KMS-11 (cell line): ENCODE results near the gene MAPK1.

Experiments
- H2AFZ ChIP-seq: fragments of 200-600 bp; sonication (generic); 2 replicates; pipeline ENCODE4 v1.6.1; 2016; ENCODE audit warnings: antibody characterized with exemption, mixed run types, low read depth
- H3K27ac ChIP-seq: fragments of 200-600 bp; sonication (generic); 2 replicates; pipeline ENCODE4 v1.6.1; 2016; ENCODE audit warnings: mild to moderate bottlenecking, mixed run types
- H3K27me3 ChIP-seq: fragments of 200-600 bp; sonication (generic); 2 replicates; pipeline ENCODE4 v1.6.1; 2017; ENCODE audit warnings: mild to moderate bottlenecking, low read depth, mixed run types, moderate library complexity; ENCODE audit not compliant: insufficient read depth
- H3K36me3 ChIP-seq: fragments of 200-600 bp; sonication (generic); 2 replicates; pipeline ENCODE4 v1.6.1; 2017; ENCODE audit warnings: mild to moderate bottlenecking, mixed run types; ENCODE audit not compliant: insufficient read depth
- H3K4me1 ChIP-seq: fragments of 200-600 bp; sonication (generic); 2 replicates; pipeline ENCODE4 v1.6.1; 2016; ENCODE audit warnings: mild to moderate bottlenecking, low read depth, mixed run types; ENCODE audit not compliant: poor library complexity, severe bottlenecking
- H3K4me2 ChIP-seq: fragments of 200-600 bp; sonication (generic); 2 replicates; pipeline ENCODE4 v1.7.0; 2016; ENCODE audit warnings: mild to moderate bottlenecking, mixed run types
- H3K4me3 ChIP-seq: fragments of 200-600 bp; sonication (generic); IDR thresholded peaks from 2 replicates; pipeline ENCODE4 v1.6.1; 2017; ENCODE audit warnings: low read depth, low read length, mixed read lengths; ENCODE audit not compliant: insufficient read depth
- H3K79me2 ChIP-seq: fragments of 200-600 bp; sonication (generic); 2 replicates; pipeline ENCODE4 v1.6.1; 2016; ENCODE audit warnings: low read depth, mixed run types; ENCODE audit not compliant: insufficient read depth
- H3K9ac ChIP-seq: fragments of 200-600 bp; sonication (generic); 2 replicates; pipeline ENCODE4 v1.6.1; 2016; ENCODE audit warnings: mild to moderate bottlenecking, mixed run types
- H4K20me1 ChIP-seq: fragments of 200-600 bp; sonication (generic); 2 replicates; pipeline ENCODE4 v1.6.1; 2016; ENCODE audit warnings: mild to moderate bottlenecking, mixed run types; ENCODE audit not compliant: insufficient read depth
- TF ChIP-seq, protein P1 (sequence below): fragments of 200-600 bp; sonication (generic); conservative IDR thresholded peaks from 2 replicates; pipeline ENCODE4 v1.6.1; 2017; ENCODE audit warnings: low read depth, mild to moderate bottlenecking, antibody characterized with exemption, low read length, moderate library complexity, mixed read lengths

MAPK1 gene

DNA sequence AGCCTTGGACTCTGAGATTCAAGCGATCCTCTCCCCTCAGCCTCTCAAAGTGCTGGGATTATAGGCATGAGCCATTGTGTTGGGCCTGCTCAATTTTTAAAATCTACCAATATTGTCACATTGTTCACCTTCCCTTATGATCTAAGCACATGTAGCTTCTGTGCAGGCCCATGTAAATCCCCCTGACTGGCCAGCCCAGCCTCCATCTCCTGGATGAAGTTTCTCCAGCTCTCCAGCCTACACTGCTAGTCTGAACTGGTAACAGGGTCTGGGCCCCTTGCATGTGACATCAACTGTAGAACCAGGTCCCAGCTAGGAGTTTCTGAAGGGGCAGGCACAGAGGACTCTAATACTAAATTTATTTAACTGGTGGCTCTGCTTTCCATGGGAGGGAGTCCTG, 99.0 kb downstream of the MAPK1 start:
- Histone ChIP-seq H3K4me3 (no peak overlapping the region), H3K4me1 (peaks cover 23% of the 10 kb centered on the region), H3K79me2 (no peaks in the 10 kb centered on the region), H4K20me1 (no peaks in the 10 kb centered on the region; the same call in 1 of the 2 replicates), H3K36me3 (no peaks in the 10 kb centered on the region; the same call in 1 of the 2 replicates), H3K4me2 (no peak overlapping the region), H3K27me3 (no peaks in the 10 kb centered on the region), H3K9ac (no peak overlapping the region), H3K27ac (no peak overlapping the region), H2AFZ (no peak overlapping the region)
- TF ChIP-seq, protein P1, sequence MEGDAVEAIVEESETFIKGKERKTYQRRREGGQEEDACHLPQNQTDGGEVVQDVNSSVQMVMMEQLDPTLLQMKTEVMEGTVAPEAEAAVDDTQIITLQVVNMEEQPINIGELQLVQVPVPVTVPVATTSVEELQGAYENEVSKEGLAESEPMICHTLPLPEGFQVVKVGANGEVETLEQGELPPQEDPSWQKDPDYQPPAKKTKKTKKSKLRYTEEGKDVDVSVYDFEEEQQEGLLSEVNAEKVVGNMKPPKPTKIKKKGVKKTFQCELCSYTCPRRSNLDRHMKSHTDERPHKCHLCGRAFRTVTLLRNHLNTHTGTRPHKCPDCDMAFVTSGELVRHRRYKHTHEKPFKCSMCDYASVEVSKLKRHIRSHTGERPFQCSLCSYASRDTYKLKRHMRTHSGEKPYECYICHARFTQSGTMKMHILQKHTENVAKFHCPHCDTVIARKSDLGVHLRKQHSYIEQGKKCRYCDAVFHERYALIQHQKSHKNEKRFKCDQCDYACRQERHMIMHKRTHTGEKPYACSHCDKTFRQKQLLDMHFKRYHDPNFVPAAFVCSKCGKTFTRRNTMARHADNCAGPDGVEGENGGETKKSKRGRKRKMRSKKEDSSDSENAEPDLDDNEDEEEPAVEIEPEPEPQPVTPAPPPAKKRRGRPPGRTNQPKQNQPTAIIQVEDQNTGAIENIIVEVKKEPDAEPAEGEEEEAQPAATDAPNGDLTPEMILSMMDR: no peak

DNA sequence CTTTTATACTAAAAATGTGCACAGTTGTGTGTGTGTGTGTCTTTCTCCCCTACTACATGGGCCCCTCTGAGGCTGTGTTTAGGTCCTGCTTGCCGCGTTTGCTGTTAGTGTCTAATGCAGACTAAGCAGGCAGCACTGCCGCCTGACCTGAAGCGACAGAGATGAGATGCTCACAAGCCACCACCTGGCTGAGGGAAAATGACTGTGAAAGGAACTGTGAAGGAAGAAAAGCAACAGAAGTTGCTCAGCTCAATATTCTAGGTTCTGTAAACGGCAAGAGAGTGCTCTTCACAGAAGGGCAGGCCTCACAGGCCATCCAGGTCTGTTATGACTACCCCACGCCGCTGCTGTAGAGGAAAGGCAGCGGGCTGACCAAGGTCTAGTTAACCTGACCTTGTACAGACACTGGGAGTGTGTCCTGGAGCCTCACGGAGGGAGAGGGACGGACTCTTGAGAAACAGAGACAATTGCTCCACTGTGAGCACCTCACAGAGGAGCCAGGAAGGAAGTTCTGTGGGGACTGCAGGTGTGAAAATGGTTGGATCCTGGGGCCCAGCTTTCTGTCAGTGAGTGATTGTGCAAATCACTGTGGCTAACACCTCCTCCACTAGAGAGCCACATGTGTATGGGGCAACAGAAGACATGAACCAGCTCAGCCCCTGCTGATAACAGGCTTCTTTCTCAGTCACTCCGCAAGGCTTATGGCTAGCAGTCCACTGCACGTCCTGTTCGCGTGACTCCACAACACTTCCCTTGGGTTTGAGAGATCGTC, 100.6 kb downstream of the MAPK1 start:
- TF ChIP-seq, protein P1: no peak
- H3K36me3 ChIP-seq: no peaks in the 10 kb centered on the region; the same call in 1 of the 2 replicates

DNA sequence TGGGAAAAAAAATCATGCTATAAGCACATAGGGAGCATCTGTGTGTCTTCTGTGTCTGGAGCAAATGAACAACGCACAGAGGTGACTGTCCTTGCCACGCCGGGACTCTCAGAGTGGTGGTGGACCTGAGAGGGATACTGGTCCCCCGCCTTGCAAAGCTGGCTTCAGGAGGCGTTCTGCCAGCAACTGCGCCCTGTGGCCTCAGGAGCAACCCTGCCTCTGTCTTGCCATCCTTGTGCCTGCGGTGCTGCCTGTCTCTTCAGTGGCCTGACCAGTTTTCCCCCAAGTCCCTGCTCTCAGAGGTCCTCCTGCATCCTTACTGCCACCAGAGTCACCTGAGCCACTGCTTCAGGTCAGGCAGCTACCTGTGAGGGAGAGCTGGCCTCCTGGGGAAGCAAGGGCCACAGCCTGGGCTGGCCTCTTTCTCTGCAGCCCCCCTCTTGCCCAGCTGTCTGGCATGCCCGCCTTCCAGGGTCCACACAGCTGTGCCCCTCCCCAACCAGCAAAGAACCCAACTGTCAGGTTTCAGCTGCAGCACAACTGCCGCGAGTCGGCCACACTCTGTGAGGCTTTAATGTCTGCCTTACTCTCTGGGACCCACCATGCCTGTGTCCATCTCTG, 101.4 kb downstream of the MAPK1 start:
- Histone ChIP-seq H3K4me3 (no peak overlapping the region), H3K4me2 (no peak overlapping the region), H3K79me2 (no peaks in the 10 kb centered on the region), H2AFZ (no peak overlapping the region), H3K27me3 (no peaks in the 10 kb centered on the region), H3K9ac (no peak overlapping the region), H3K4me1 (peaks cover 47% of the 10 kb centered on the region), H3K36me3 (no peaks in the 10 kb centered on the region), H4K20me1 (peaks cover 3% of the 10 kb centered on the region; the same call in 1 of the 2 replicates), H3K27ac (no peak overlapping the region)
- TF ChIP-seq, protein P1: no peak

More for the DNA sequence above, 100.6 kb downstream of the MAPK1 start:
- Histone ChIP-seq H3K27me3 (no peaks in the 10 kb centered on the region), H3K27ac (no peak overlapping the region), H3K9ac (no peak overlapping the region), H3K4me3 (no peak overlapping the region), H3K79me2 (no peaks in the 10 kb centered on the region), H2AFZ (no peak overlapping the region), H3K4me2 (no peak overlapping the region), H4K20me1 (no peaks in the 10 kb centered on the region; the same call in 1 of the 2 replicates), H3K4me1 (peaks cover 39% of the 10 kb centered on the region)

DNA sequence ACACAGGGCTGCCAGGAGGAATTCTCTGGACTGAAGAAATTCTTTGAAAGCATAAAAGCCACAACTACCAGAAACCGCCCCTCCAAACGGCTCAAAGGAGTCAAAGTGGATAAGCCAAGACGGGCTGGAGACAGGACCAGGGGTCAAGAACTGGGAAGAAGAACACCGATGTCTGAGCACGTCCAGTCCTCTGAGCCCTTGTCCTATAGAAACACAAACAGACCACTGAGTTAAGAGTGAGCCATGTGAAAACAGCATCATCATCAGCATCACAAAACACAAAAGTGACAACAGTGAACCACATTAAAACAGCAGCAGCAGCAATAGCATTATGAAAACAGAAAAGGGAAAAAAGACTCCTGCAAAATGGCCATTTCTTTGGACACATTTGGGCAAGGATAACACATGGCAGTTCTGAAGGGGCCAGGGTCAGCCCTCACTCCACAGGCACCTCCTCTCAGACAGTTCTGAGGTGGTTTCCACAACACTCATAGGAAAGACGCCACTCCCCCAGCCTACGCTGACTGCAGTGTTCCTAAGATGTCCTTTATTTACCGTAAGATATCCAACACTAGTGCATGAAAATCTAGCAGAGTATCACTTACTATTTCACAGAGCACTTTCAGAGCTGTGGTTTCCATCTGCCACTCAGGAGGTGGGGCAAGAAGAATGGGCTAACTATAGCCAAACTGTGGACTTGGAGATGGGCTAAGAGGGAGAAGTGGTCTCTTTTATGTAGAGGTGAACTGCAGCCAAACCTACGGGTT, 103.2 kb downstream of the MAPK1 start:
- Histone ChIP-seq H3K4me3 (no peak overlapping the region), H3K9ac (no peak overlapping the region), H3K36me3 (no peaks in the 10 kb centered on the region), H3K79me2 (no peaks in the 10 kb centered on the region), H4K20me1 (peaks cover 6% of the 10 kb centered on the region; the same call in 1 of the 2 replicates), H3K27ac (no peak overlapping the region), H2AFZ (no peak overlapping the region), H3K27me3 (no peaks in the 10 kb centered on the region), H3K4me2 (no peak overlapping the region; the same call in 1 of the 2 replicates), H3K4me1 (peaks cover 65% of the 10 kb centered on the region)
- TF ChIP-seq, protein P1: no peak
